ENCODE measurements around the gene MIDN. TPM values are rescaled to one million over a fixed set of nuclear protein-coding genes. Genes with fewer than 3 reads are reported as not detected.
A peak's percentile ranks its signal among the peaks of the same experiment; 100 is the strongest.

The MIDN gene
- total and polyA plus RNA-seq, 2 of the 4 experiments (the other 2 are of a cell fraction) = 2.5 to 26.0 TPM

DNA sequence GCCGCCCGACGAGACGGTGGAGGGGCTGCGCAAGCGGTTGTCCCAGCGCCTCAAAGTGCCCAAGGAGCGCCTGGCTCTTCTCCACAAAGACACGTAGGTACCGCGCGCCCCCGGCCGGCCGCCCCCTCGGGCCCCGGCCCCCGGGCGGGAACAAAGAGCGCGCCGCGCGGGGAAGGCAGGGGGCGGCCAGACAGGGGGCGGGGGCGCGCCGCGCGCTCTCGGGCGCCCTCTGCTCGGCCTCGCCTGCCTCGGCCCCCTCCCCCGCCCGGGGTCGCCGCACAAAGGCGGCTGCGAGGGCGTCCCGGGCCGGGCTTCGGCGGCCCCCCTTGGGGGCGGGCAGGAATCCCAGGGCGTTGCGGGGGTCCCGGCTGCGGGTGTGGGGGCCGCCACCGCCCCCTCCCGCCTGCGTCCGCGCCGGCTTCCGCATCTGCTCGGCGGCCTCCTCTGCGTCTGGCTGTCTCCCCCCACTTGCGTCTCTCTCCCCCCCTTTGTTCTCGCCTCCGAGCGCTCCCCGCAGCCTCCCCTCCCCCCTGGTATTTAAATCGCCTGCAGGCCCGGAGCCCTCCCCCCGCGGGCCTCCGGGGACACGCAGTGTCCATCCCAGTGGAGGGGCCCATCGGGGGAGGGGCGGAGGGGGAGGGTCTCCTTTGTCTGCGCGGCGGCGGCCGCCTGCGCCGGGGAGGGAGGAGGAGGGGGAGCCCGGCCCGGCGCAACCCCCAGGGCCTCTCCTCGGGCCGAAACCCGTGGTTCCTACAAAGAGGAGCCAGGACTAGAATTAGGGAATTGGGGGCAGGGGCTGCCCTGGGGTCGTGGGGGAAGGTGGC is 2.3 kb downstream of the MIDN start:
- BruUV-seq (replicated peaks) = no TSS peak

More for the DNA sequence above, 2.3 kb downstream of the MIDN start:
- peaks cover 42% of the 10 kb centered on the region for H3K36me3 ChIP-seq (ENCODE audit: control insufficient read depth, insufficient read depth, low read length)
- POLR2A ChIA-PET (ENCODE audit: unreplicated experiment) = no interaction called here
- CTCF ChIA-PET = no interaction called here
- H3K23ac ChIP-seq (ENCODE audit: low read depth, low read length) = no peak overlapping the region
- peaks cover 71% of the 10 kb centered on the region for H4K20me1 ChIP-seq (ENCODE audit: insufficient read depth, low read length)
- H2BK5ac ChIP-seq (ENCODE audit: low read depth, low read length, poor library complexity, severe bottlenecking) = peak overlapping the region; percentile 99
- H2BK120ac ChIP-seq (ENCODE audit: low read depth, low read length) = peak overlapping the region; percentile 85
- intact Hi-C loops (cut with micrococcal nuclease) (no loop called here), dilution Hi-C loops (cut with HindIII; ENCODE audit: low sequenced_read_pairs, unreplicated experiment) (no loop called here), in situ Hi-C loops (cut with MboI; ENCODE audit: low sequenced_read_pairs) (no loop called here)
- H3K4me3 ChIP-seq (ENCODE audit: insufficient read depth, low read depth, low read length) = peak overlapping the region; percentile 94
- H3K27me3 ChIP-seq (ENCODE audit: control insufficient read depth, insufficient read depth, low read length) = no peaks in the 10 kb centered on the region
- peak overlapping the region; percentile 82; the same call in 1 of the 2 replicates for H3K4me2 ChIP-seq (ENCODE audit: low read depth, low read length)
- no peak overlapping the region for H2BK20ac ChIP-seq (ENCODE audit: low read depth, low read length)
- H3K9me3 ChIP-seq (ENCODE audit: control insufficient read depth, insufficient read depth, low read length) = no peaks in the 10 kb centered on the region
- peak overlapping the region; percentile 14 for H2AFZ ChIP-seq (replicated peaks; ENCODE audit: low read length, poor library complexity)
- H2AK5ac ChIP-seq (ENCODE audit: low read depth, low read length) = peak overlapping the region; percentile 49; the same call in 1 of the 2 replicates
- peak overlapping the region; percentile 99 for H3K27ac ChIP-seq (ENCODE audit: insufficient read depth, low read length)
- no peak overlapping the region for H2BK15ac ChIP-seq (ENCODE audit: low read depth, low read length)
- H3K9me1 ChIP-seq (ENCODE audit: insufficient read depth, low read length) = no peaks in the 10 kb centered on the region
- H3K14ac ChIP-seq (replicated peaks; ENCODE audit: low read depth, low read length) = peak overlapping the region; percentile 96
- H4K5ac ChIP-seq (ENCODE audit: low read depth, low read length) = peak overlapping the region; percentile 80; the same call in 1 of the 2 replicates
- H2AK9ac ChIP-seq (replicated peaks; ENCODE audit: low read depth, low read length, poor library complexity) = peak overlapping the region; percentile 92
- peak; percentile 60 for DNase-seq
- WGBS, 2 experiments (ENCODE audit: extremely low coverage in 2 of 2, insufficient read length in 1 of 2) = 0% methylated on average over 32 of the region's 90 CpGs; no CpG with 5 or more reads in 1 of the 2 experiments
- peak overlapping the region; percentile 85; the same call in 1 of the 2 replicates for H3K18ac ChIP-seq (ENCODE audit: low read depth, low read length)
- peaks cover 25% of the 10 kb centered on the region for H3K4me1 ChIP-seq (ENCODE audit: control insufficient read depth, insufficient read depth, low read length)
- H4K91ac ChIP-seq (ENCODE audit: insufficient read depth, low read depth, low read length) = peak overlapping the region; percentile 97; the same call in 1 of the 2 replicates
- H3K4ac ChIP-seq (ENCODE audit: low read depth, low read length) = peak overlapping the region; percentile 98
- peak overlapping the region; percentile 84; the same call in 1 of the 2 replicates for H3K56ac ChIP-seq (ENCODE audit: extremely low read depth, insufficient read depth, low read length)
- peak overlapping the region; percentile 80; a peak in 2 of 4 replicates for H4K8ac ChIP-seq (ENCODE audit: low read depth in 2 of 2, low read length in 2 of 2)
- peaks cover 0 to 36% of the 10 kb centered on the region in 2 experiments; a peak in 2 of 4 replicates for H3K79me1 ChIP-seq (ENCODE audit: low read depth in 1 of 2, low read length in 2 of 2)
- no peak for ATAC-seq (ENCODE audit: low read depth)
- peak overlapping the region; percentile 97 for H3K9ac ChIP-seq (ENCODE audit: low read depth, low read length)
- TF ChIP-seq NFE2L2 (IDR thresholded peaks at IDR 0.05; ENCODE audit: low read depth, low read length) (no peak), MAZ (IDR thresholded peaks at IDR 0.05; ENCODE audit: borderline replicate concordance, low read depth, low read length) (peak; percentile 8; the same call in 1 of the 2 replicates), BHLHE40 (IDR thresholded peaks at IDR 0.05; ENCODE audit: low read depth, low read length) (no peak)
